Upper lobe of left lung (tissue), 6 donors: ENCODE measurements around the gene TEX19. TPM values are rescaled to one million over a fixed set of nuclear protein-coding genes. Genes with fewer than 3 reads are reported as not detected.

Experiments used
- ATAC-seq, 2 donors: fragments of 200-7000 bp; cut with Tn5 transposase; one replicate each; pipeline ENCODE4 v1.9.1; 2022; ENCODE audit warnings: mild to moderate bottlenecking in 2 of 2, moderate library complexity in 2 of 2; ENCODE audit not compliant: low FRiP score in 2 of 2
- DNase-seq, 2 donors: peaks; one replicate each; pipeline ENCODE4 v3.0.0-alpha.2; 2019 to 2020
- H3K27ac ChIP-seq, 4 donors: fragments of 200-600 bp; sonication (generic); one replicate each; pipeline ENCODE4 v1.5.1; 2016 to 2019
- H3K27me3 ChIP-seq, 4 donors: fragments of 200-600 bp; sonication (generic); one replicate each; pipeline ENCODE4 v1.5.1; 2017 to 2019
- H3K36me3 ChIP-seq, 4 donors: fragments of 200-600 bp; sonication (generic); one replicate each; pipeline ENCODE4 v1.5.1; 2016 to 2019
- H3K4me1 ChIP-seq, 4 donors: fragments of 200-600 bp; sonication (generic); one replicate each; pipeline ENCODE4 v1.5.1; 2018 to 2019
- H3K4me3 ChIP-seq, 4 donors: fragments of 200-600 bp; sonication (generic); one replicate each; pipeline ENCODE4 v1.5.1; 2017 to 2019; ENCODE audit warnings: mild to moderate bottlenecking in 2 of 4, moderate library complexity in 1 of 4
- H3K9me3 ChIP-seq, 4 donors: fragments of 200-600 bp; sonication (generic); one replicate each; pipeline ENCODE4 v1.5.1; 2018 to 2019
- CTCF ChIP-seq, 6 experiments: fragments of 450-650 bp in 4 of 6; fragments of 200-600 bp in 2 of 6; sonication (generic) in 2 of 6; IDR thresholded peaks; one replicate each; pipeline ENCODE4 v1.5.1; 2016 to 2019; ENCODE audit warnings: antibody characterized with exemption in 6 of 6
- EP300 ChIP-seq, 4 donors: sonication (generic); formaldehyde crosslinking; IDR thresholded peaks; one replicate each; pipeline ENCODE4 v1.5.1; 2017; ENCODE audit warnings: antibody characterized with exemption in 4 of 4, control low read depth in 2 of 4
- POLR2A ChIP-seq, 4 donors: fragments of 450-650 bp; IDR thresholded peaks; one replicate each; pipeline ENCODE4 v1.5.1; 2016 to 2017; ENCODE audit warnings: antibody characterized with exemption in 4 of 4, mild to moderate bottlenecking in 2 of 4
- POLR2AphosphoS5 ChIP-seq, 2 donors: sonication (generic); formaldehyde crosslinking; IDR thresholded peaks; one replicate each; pipeline ENCODE4 v1.5.1; 2017; ENCODE audit warnings: antibody characterized with exemption in 2 of 2
- WGBS, 2 donors: methylation state at CpG; one replicate each; pipeline ENCODE4 v1.1.5; 2017 to 2018; 5-methylcytosine and 5-hydroxymethylcytosine counted together
- total RNA-seq, 6 donors: library from RNA; depleted of rRNA in 4 of 6; stranded (reverse); fragments of >200 nt in 4 of 6; gene quantifications; one replicate each; pipeline versions ENCODE4 v1.1.0 to v1.2.1, GENCODE V29; 2016 to 2021
- donor health status: DM: no; HTN: no; CAD: no; lungs with moderate emphysema.
- donor health status: DM: no; HTN: yes; CAD: no; lungs with severe emphysema.

TEX19 gene
- total RNA-seq, 6 donors from 2014 or later: not detected

- WGBS, 2 donors: 62 to 82% methylated on average over 18 to 24 of the region's 34 CpGs
- H3K36me3 ChIP-seq: peaks cover 2 to 21% (median 14%) of the 10 kb centered on the region in 4 donors
Measured at GRCh38 chr17:82388223-82388921, 29.3 kb downstream of the TEX19 start.

GRCh38 chr17:82388922-82389283, 29.9 kb downstream of the TEX19 start:
- TF ChIP-seq POLR2A (IDR thresholded peaks at IDR 0.05) (no peak), POLR2AphosphoS5 (IDR thresholded peaks at IDR 0.05) (no peak), EP300 (IDR thresholded peaks at IDR 0.05) (no peak)
- peaks cover 7 to 14% (median 9%) of the 10 kb centered on the region in 4 donors for H3K4me1 ChIP-seq
- H3K9me3 ChIP-seq: no peaks in the 10 kb centered on the region
- 84 to 86% methylated on average over 13 to 19 of the region's 21 CpGs for WGBS, 2 donors
- DNase-seq (peak in 1 of 2 donors; percentile 60), ATAC-seq (no peak)
- H3K27me3 ChIP-seq: peaks cover 0 to 15% (median 7%) of the 10 kb centered on the region in 4 donors
- H3K36me3 ChIP-seq: peaks cover 2 to 24% (median 16%) of the 10 kb centered on the region in 4 donors
- no peak overlapping the region for H3K27ac ChIP-seq
- no peak overlapping the region for H3K4me3 ChIP-seq

More at GRCh38 chr17:82388223-82388921, 29.3 kb downstream of the TEX19 start:
- TF ChIP-seq POLR2AphosphoS5 (IDR thresholded peaks at IDR 0.05): no peak
- TF ChIP-seq CTCF (IDR thresholded peaks at IDR 0.05): peak in 1 of 6 experiments; percentile 22
- TF ChIP-seq EP300 (IDR thresholded peaks at IDR 0.05): no peak
- TF ChIP-seq POLR2A (IDR thresholded peaks at IDR 0.05): no peak
- DNase-seq: peak; percentile 52 to 89
- Histone ChIP-seq H3K27me3 (peaks cover 0 to 15% (median 7%) of the 10 kb centered on the region in 4 donors), H3K4me3 (no peak overlapping the region), H3K4me1 (peaks cover 7 to 14% (median 9%) of the 10 kb centered on the region in 4 donors), H3K9me3 (no peaks in the 10 kb centered on the region), H3K27ac (no peak overlapping the region)
- ATAC-seq: no peak

GRCh38 chr17:82389379-82389778, 30.3 kb downstream of the TEX19 start:
- ATAC-seq: no peak
- Histone ChIP-seq H3K4me1 (peaks cover 7 to 14% (median 9%) of the 10 kb centered on the region in 4 donors), H3K9me3 (no peaks in the 10 kb centered on the region), H3K27ac (no peak overlapping the region), H3K27me3 (peaks cover 0 to 15% (median 7%) of the 10 kb centered on the region in 4 donors), H3K4me3 (no peak overlapping the region), H3K36me3 (peaks cover 2 to 28% (median 16%) of the 10 kb centered on the region in 4 donors)
- TF ChIP-seq EP300 (IDR thresholded peaks at IDR 0.05) (no peak), CTCF (IDR thresholded peaks at IDR 0.05) (no peak), POLR2A (IDR thresholded peaks at IDR 0.05) (no peak), POLR2AphosphoS5 (IDR thresholded peaks at IDR 0.05) (no peak)
- WGBS, 2 donors: 87 to 88% methylated on average over 10 of the region's 10 CpGs
- DNase-seq: no peak

- Histone ChIP-seq H3K9me3 (no peaks in the 10 kb centered on the region), H3K4me1 (peaks cover 1 to 6% (median 5%) of the 10 kb centered on the region in 4 donors), H3K36me3 (peaks cover 2 to 31% (median 16%) of the 10 kb centered on the region in 4 donors), H3K27ac (no peak overlapping the region), H3K4me3 (no peak overlapping the region), H3K27me3 (peaks cover 0 to 13% (median 6%) of the 10 kb centered on the region in 4 donors)
- peak in 1 of 2 donors; percentile 75 for DNase-seq
- no peak for ATAC-seq
- TF ChIP-seq CTCF (IDR thresholded peaks at IDR 0.05) (no peak), POLR2AphosphoS5 (IDR thresholded peaks at IDR 0.05) (no peak), POLR2A (IDR thresholded peaks at IDR 0.05) (no peak), EP300 (IDR thresholded peaks at IDR 0.05) (no peak)
- WGBS, 2 donors: 85 to 96% methylated on average over 17 to 21 of the region's 34 CpGs
Measured at GRCh38 chr17:82390015-82390859, 31.2 kb downstream of the TEX19 start.
